Aorta (tissue), 5 donors: Measurements from ENCODE around the gene C9orf152. TPM values are rescaled to one million over a fixed set of nuclear protein-coding genes. Genes with fewer than 3 reads are reported as not detected.
A peak's percentile ranks its signal among the peaks of the same experiment; 100 is the strongest.

ENCODE experiments used
- ATAC-seq: fragments of 200-7000 bp; cut with Tn5 transposase; one replicate; pipeline ENCODE4 v1.9.1; 2022; ENCODE audit warnings: moderate library complexity; ENCODE audit not compliant: low FRiP score
- DNase-seq, 2 donors: peaks; one replicate each; pipeline ENCODE4 v3.0.0-alpha.2; 2020
- H3K27ac ChIP-seq, 2 donors: one replicate each; pipeline ENCODE4 v1.5.1; 2013; ENCODE audit warnings: low read length in 2 of 2, mild to moderate bottlenecking in 2 of 2, moderate library complexity in 2 of 2, control low read depth in 1 of 2, inconsistent platforms in 1 of 2, low read depth in 1 of 2
- H3K27me3 ChIP-seq, 2 donors: one replicate each; pipeline ENCODE4 v1.6.1; 2013; ENCODE audit warnings: control low read depth in 1 of 2, low read length in 1 of 2, mild to moderate bottlenecking in 1 of 2, moderate library complexity in 1 of 2; ENCODE audit not compliant: insufficient read depth in 2 of 2, control insufficient read depth in 1 of 2
- H3K36me3 ChIP-seq, 2 donors: one replicate each; pipeline ENCODE4 v1.6.1; 2013; ENCODE audit warnings: control low read depth in 1 of 2, low read length in 1 of 2, mild to moderate bottlenecking in 1 of 2; ENCODE audit not compliant: insufficient read depth in 2 of 2, control insufficient read depth in 1 of 2
- H3K4me1 ChIP-seq, 2 donors: one replicate each; pipeline ENCODE4 v1.6.1; 2013; ENCODE audit warnings: low read length in 2 of 2, control low read depth in 1 of 2, mild to moderate bottlenecking in 1 of 2, moderate library complexity in 1 of 2; ENCODE audit not compliant: insufficient read depth in 2 of 2, control insufficient read depth in 1 of 2
- H3K4me3 ChIP-seq, 2 donors: one replicate each; pipeline ENCODE4 v1.5.1; 2013; ENCODE audit warnings: low read length in 2 of 2, control low read depth in 1 of 2, mild to moderate bottlenecking in 1 of 2
- H3K9me3 ChIP-seq: one replicate; pipeline ENCODE4 v1.6.1; 2013; ENCODE audit warnings: mild to moderate bottlenecking, low read length; ENCODE audit not compliant: control insufficient read depth
- whole genome bisulfite sequencing, 2 donors: extraction: QIAGEN DNeasy Blood & Tissue Kit; methylation state at CpG; one replicate each; pipeline ENCODE4 v1.1.7; 2013; 5-methylcytosine and 5-hydroxymethylcytosine counted together
- intact Hi-C, 2 donors: fragments of 100-400 bp; cut with DNase I; formaldehyde crosslinking; loops; one replicate each; pipeline versions ENCODE4 v1.14.2 to v1.15.0; 2022
- polyA plus RNA-seq, 2 donors: library from polyadenylated mRNA; stranded (reverse); fragments of 200-250 nt; gene quantifications; one replicate each; pipeline ENCODE4 v1.2.3, GENCODE V29; 2013
- total RNA-seq, 2 donors: library from RNA; stranded (reverse); fragmentation: NEBNext Ultra II Directional; extraction: Animal tissue kit (Norgen Biotek cat#: 25700); gene quantifications; one replicate each; pipeline ENCODE4 v1.2.1, GENCODE V29; 2021
- donor health status: healthy with polysubstance abuse.
- donor health status: Bipolar disorder and iron deficiency.
- donor health status: DM: no; HTN: no; CAD: no.
- donor health status: DM: no; HTN: no; CAD: no.
- donor health status: DM: yes; HTN: yes; CAD: no.

Gene C9orf152
- total and polyA plus RNA-seq, 4 donors, result 0.38 to 3.1 TPM; not detected in 2

GRCh38 chr9:110189559-110190320, 18.2 kb downstream of the C9orf152 start:
- WGBS, 2 donors, result 80 to 91% methylated on average over 6 of the region's 6 CpGs
- no peak for ATAC-seq

GRCh38 chr9:110188991-110189390, 19.0 kb downstream of the C9orf152 start:
- Histone ChIP-seq H3K27me3 (no peaks in the 10 kb centered on the region), H3K27ac (no peak overlapping the region), H3K36me3 (no peaks in the 10 kb centered on the region), H3K4me3 (no peak overlapping the region), H3K9me3 (no peaks in the 10 kb centered on the region), H3K4me1 (no peaks in the 10 kb centered on the region)
- ATAC-seq (peak; percentile 26), DNase-seq (peak in 1 of 2 donors; percentile 66)
- WGBS, 2 donors, result 69 to 83% methylated on average over 4 of the region's 4 CpGs
- intact Hi-C loops, result loop anchor here (10.0 kb wide), 2 partner anchors 426 to 436 kb away; no protein-coding TSS in a partner anchor

More at GRCh38 chr9:110189559-110190320, 18.2 kb downstream of the C9orf152 start:
- DNase-seq, result no peak
- Histone ChIP-seq H3K27ac (no peak overlapping the region), H3K4me3 (no peak overlapping the region), H3K4me1 (no peaks in the 10 kb centered on the region), H3K27me3 (no peaks in the 10 kb centered on the region), H3K9me3 (no peaks in the 10 kb centered on the region), H3K36me3 (no peaks in the 10 kb centered on the region)
- intact Hi-C loops, result loop anchor here (10.0 kb wide), 2 partner anchors 425 to 435 kb away; no protein-coding TSS in a partner anchor

GRCh38 chr9:110188101-110188500, 19.9 kb downstream of the C9orf152 start:
- H3K9me3 ChIP-seq, result no peaks in the 10 kb centered on the region
- DNase-seq (no peak), ATAC-seq (no peak)
- no peaks in the 10 kb centered on the region for H3K36me3 ChIP-seq
- peaks cover 0 to 3% of the 10 kb centered on the region in 2 donors for H3K4me1 ChIP-seq
- no peak overlapping the region for H3K4me3 ChIP-seq
- intact Hi-C loops, result loop anchor here (10.0 kb wide), 2 partner anchors 427 to 437 kb away; no protein-coding TSS in a partner anchor
- WGBS, 2 donors, result 53 to 69% methylated on average over 4 of the region's 4 CpGs
- H3K27me3 ChIP-seq, result no peaks in the 10 kb centered on the region
- no peak overlapping the region for H3K27ac ChIP-seq

GRCh38 chr9:110187126-110187525, 20.8 kb downstream of the C9orf152 start:
- H3K27me3 ChIP-seq, result no peaks in the 10 kb centered on the region
- ATAC-seq (no peak), DNase-seq (no peak)
- no peak overlapping the region for H3K4me3 ChIP-seq
- 84% methylated on average over 2 of the region's 2 CpGs for WGBS, 2 donors
- H3K4me1 ChIP-seq, result peaks cover 0 to 3% of the 10 kb centered on the region in 2 donors
- intact Hi-C loops, result loop anchor here (10.0 kb wide), 2 partner anchors 428 to 438 kb away; no protein-coding TSS in a partner anchor
- H3K36me3 ChIP-seq, result no peaks in the 10 kb centered on the region
- H3K27ac ChIP-seq, result no peak overlapping the region
- H3K9me3 ChIP-seq, result no peaks in the 10 kb centered on the region

GRCh38 chr9:110186254-110186653, 21.7 kb downstream of the C9orf152 start:
- H3K4me1 ChIP-seq, result peaks cover 0 to 3% of the 10 kb centered on the region in 2 donors
- no peaks in the 10 kb centered on the region for H3K9me3 ChIP-seq
- H3K36me3 ChIP-seq, result no peaks in the 10 kb centered on the region
- H3K27me3 ChIP-seq, result no peaks in the 10 kb centered on the region
- no peak for DNase-seq
- 92 to 100% methylated on average over 2 of the region's 2 CpGs for WGBS, 2 donors
- intact Hi-C loops, result loop anchor here (10.0 kb wide), 2 partner anchors 429 to 439 kb away; no protein-coding TSS in a partner anchor
- ATAC-seq, result no peak
- H3K27ac ChIP-seq, result no peak overlapping the region
- no peak overlapping the region for H3K4me3 ChIP-seq

GRCh38 chr9:110185806-110186205, 22.2 kb downstream of the C9orf152 start:
- H3K9me3 ChIP-seq, result no peaks in the 10 kb centered on the region
- ATAC-seq, result no peak
- H3K36me3 ChIP-seq, result no peaks in the 10 kb centered on the region
- DNase-seq, result no peak
- peaks cover 0 to 3% of the 10 kb centered on the region in 2 donors for H3K4me1 ChIP-seq
- H3K27me3 ChIP-seq, result no peaks in the 10 kb centered on the region
- WGBS, 2 donors, result 92 to 93% methylated on average over 2 of the region's 2 CpGs
- H3K27ac ChIP-seq, result no peak overlapping the region
- intact Hi-C loops, result loop anchor here (10.0 kb wide), 2 partner anchors 429 to 439 kb away; no protein-coding TSS in a partner anchor
- no peak overlapping the region for H3K4me3 ChIP-seq

- intact Hi-C loops, result loop anchor here (2.0 to 10.0 kb wide), 4 partner anchors 33 to 441 kb away; no protein-coding TSS in a partner anchor
- Histone ChIP-seq H3K9me3 (no peaks in the 10 kb centered on the region), H3K4me1 (peaks cover 0 to 3% of the 10 kb centered on the region in 2 donors), H3K27ac (no peak overlapping the region), H3K4me3 (no peak overlapping the region), H3K36me3 (no peaks in the 10 kb centered on the region), H3K27me3 (no peaks in the 10 kb centered on the region)
- ATAC-seq (peak; percentile 65), DNase-seq (peak in 1 of 2 donors; percentile 59)
- WGBS, 2 donors, result 75 to 78% methylated on average over 7 of the region's 7 CpGs
These were observed 24.5 kb downstream of the C9orf152 start for GRCh38 chr9:110183208-110184145.
